CMK (cell line): ENCODE measurements around the gene HS2ST1.
"Not testable (repeated sequence)": the region's sequence is repeated elsewhere in the genome, so short reads cannot be mapped to it uniquely, and the experiment has no call there.

Experiments used
- DNase-seq: peaks from one replicate; pipeline ENCODE4 v3.0.0-alpha.2; 2010; ENCODE audit warnings: low read depth

Gene HS2ST1

GRCh38 chr1:87066708-87067107 is 152.3 kb downstream of the HS2ST1 start:
- not testable (repeated sequence) for DNase-seq

GRCh38 chr1:87072411-87072810 is 158.0 kb downstream of the HS2ST1 start:
- DNase-seq, result no peak

- DNase-seq, result no peak
Measured at GRCh38 chr1:87072904-87073303, 158.5 kb downstream of the HS2ST1 start.

DNA sequence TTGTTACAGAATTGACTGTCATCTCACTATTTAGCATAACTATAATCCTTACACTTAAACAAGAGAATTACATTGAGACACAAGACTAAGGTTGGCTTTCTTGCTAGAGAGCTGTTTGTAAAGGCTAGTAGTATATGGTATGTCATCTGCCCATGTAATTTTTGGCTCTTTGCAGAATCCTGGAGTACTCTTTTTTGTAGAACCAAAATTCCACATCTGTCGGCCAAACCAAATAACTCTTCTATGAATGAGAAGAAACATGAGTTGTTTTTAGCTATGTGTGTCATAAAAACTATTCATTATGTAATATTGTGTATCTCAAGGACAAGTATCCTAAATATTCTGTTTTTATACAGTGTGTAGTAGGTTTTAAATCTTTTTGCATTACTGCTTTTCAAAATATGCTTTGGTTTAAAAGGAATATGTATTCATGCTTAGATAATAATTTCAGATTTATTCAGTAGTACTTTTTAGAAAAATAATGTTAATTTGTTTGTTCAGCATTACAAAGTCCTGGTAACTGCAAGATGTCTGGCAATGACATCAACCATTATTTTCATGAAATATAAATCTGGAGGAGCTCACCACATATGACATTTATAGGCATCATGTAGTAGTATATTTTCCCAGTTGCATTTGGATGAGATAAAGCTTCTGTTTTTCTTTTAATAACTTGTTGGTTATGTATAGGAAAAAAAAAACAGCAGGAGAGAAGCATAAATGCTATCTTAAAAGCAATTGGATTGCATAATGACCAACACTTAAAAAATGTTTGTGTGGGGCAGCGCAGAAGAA is 159.8 kb downstream of the HS2ST1 start:
- no peak for DNase-seq

DNA sequence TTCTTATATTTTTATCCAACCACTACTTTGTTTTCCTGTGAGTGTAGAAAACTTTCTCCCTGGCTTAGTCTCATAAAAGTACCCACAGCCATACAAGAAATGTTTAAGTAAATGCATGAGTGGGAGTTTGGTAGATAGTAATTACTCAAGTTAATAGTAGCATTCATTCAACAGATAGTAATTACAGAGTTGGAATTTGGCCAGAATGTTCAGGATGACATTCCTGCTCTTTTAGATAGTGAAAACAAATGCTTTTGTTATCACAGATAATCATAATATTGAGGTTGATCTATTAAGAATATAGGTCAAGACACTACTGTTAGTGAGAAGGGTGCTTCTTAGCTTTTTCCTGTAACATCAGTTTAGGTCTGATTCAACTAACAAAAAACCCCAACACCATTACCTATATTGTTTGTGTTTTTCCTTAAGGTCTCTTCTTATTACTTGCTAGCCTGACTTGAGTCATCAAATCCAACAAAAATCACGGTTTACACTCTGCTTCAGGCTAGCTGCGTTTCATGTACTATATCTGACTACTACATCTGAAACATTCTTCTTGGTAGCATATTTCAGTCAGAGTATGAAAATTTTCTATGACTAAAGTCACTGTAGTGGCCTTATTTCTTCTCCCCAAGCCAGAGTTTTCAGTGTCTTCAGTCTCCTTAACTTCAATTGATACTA is 163.7 kb downstream of the HS2ST1 start:
- DNase-seq, result no peak

DNA sequence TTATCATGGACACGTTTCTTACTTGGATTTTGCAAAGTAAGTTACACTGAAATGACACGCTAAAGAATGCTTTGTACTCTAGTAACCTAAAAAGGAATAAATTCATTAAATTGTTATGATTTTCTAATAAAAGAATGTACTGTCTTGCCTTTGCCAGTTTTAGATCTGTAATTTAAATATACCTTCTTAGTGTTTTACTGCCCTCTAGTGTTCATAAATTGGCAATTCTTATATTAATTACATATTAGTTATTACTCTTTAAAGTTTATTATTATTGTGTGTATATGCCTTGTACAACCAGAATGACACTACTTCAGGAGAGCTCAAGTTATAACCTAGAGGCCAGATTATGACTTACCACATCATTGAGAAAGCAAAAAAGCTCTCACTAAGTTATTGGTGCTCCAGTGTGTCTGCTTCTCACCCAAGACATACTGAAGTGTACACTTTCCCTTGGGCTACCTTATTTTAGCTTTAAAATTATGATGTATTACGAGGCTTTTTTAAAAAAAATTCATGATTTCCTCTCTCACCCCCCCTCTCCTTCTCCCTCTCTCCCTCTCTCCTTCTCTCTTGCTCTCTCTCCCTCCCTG is 169.9 kb downstream of the HS2ST1 start:
- DNase-seq, result no peak

GRCh38 chr1:87086120-87086519 is 171.7 kb downstream of the HS2ST1 start:
- DNase-seq, result no peak

DNA sequence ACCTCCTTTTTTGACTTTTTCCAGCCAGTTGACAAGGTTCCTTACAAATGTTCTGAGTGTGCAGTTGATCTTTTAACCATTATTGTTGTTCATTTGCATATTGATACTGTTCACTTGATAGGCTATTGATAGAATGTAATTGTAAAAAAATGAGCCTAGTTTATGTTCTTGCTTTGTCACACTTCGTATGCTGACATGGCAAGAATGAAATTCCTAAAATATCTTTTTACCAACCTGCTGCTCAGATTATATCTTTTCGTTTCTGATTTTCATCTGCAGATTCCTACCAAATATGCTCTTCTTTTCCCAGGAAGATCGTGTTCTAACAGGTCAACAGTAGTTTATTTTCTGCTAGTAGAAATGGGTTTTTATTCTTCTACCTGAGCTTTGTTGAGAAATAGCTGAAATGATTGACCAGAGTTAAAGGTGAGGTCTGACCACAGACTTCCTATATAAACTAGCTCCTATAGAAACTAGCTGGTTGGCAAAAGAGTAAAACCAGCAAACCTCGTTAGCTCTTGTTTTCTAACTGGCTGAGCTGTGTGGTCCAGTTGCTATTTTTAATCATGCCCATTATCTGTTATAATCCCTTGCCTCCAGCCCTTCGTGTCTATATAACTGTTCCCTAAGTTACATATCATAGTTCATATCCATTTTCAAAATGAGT is 174.8 kb downstream of the HS2ST1 start:
- no peak for DNase-seq

DNA sequence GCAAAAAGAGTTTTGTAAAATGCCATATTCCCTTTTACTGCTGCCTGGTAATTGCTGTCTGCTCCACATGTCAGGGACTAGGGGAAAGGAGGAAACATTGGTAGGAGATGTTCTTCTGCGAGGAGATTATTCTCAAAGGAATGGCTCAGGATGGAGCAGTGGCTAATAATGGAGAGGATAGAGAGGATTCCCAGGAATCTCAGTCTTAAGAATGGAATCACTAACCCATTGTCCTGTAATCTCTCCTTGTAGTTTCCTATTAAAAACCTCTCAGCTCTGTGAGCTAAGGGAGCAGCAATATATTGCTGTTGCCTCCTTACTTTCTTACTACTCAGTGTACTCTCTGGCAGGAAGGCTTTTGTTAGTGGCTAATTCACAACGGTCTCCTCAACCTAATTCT is 175.4 kb downstream of the HS2ST1 start:
- no peak for DNase-seq

DNA sequence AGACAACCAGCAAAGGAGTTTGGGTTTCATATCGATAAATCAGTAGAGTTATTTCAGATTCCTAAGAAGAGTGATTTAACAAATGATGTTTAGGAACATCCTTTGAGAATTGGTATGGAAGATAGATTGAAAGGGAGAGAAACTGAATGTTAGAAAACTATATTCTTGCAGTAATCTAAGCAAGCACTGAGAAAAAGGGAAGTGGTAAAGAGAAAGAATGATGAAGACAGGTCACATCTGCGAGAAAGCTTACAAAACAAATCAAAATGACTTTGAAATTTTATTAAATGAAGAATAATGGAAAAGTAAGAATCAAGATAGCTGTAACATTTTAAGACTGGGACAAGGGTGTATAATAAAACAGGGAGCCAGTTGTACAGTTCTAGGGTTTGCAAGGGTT is 177.0 kb downstream of the HS2ST1 start:
- no peak for DNase-seq

DNA sequence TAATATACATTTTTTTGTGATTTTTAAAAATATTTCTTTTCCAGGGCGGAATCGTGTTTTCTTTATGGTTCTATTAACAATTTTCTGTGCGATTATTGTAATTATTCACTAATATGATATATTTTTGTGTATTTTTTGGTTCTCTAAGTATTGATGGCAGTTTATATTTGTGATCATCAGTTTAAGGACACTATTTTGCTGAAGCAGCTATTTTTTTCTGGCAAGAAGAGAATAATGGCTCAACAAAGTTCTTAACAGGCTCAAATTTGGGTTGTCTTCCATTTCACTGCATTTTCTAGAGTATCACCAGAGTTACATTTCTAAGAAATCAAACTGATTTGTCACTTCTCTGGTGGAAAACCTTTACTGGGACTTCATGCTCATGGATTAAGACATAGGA is 178.4 kb downstream of the HS2ST1 start:
- no peak for DNase-seq

DNA sequence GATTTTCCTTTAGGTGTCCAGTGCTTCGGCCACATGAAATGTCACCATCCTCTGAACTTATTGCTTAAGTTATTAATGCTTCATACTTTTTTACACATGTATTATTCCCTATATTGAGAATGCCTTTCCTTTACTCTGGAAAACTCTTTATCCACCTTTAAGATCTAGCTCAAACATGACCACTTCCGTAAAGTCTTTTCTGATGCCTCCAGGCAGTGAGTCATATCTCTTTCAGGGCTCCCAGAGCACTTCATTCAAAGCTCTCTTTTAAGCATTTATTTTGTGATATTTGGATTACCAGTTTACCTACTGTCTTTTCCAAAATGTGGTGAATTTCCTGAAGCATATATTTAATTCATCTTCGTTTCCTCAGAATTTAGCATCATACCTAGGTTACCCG is 178.9 kb downstream of the HS2ST1 start:
- no peak for DNase-seq

GRCh38 chr1:87094238-87094637 is 179.8 kb downstream of the HS2ST1 start:
- DNase-seq, result no peak

DNA sequence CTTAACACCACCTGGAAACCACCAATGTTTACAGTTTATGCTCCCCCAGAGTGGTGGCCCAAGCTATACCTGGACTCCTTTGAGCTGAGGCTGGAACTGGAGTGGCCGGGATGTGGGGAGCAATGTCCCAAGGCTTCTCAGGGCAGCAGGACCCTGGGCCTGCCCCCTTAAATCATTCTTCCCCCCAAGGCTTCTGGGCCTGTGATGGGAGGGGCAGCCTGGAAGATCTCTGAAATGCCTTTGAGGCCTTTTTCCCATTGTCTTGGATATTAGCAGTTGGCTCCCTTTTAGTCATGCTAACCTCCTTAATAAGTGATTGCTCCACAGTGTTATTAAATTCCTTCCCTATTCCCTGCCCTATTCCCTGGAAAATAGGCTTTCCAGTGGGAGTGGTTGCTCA is 185.8 kb downstream of the HS2ST1 start:
- no peak for DNase-seq

- DNase-seq, result no peak
Measured at GRCh38 chr1:87103074-87103473, 188.6 kb downstream of the HS2ST1 start.

GRCh38 chr1:87104140-87104539 is 189.7 kb downstream of the HS2ST1 start:
- DNase-seq, result no peak

DNA sequence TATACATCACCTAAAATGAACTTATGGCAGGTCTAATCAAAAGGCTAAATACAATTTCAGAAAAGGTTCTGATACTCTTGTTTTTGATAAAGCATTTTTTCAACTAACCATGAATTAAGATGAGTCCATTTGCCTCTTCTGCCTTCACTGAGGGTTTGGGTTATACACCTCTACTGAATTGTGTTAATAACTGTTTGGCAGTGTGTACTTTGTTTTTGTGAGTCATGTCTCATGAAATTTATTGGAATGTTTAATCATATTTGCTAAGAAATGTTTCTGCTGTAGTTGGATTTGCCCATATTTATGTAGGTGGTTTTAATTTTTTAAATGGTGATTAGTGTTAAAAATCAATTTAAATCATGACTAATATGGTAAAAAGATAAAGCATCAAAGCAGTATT is 190.5 kb downstream of the HS2ST1 start:
- DNase-seq, result no peak

DNA sequence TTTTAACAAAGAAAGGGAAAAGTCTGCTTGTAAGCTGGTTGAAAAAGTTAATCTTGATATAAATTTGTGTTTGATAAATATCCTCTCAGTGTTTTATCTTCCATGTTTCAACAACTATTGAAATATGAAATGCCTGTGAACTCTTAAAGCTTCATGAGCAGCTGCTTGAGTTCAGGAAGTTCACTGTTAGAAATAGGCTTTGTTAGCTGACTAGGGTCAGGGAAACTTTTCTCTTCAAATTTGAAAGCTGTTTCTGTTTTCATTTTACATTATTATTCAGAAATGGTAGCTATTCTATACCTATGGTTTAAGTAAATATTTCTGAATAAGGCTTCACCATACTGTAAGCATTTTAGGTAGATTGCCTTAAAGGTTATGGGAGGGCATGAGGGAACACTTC is 191.7 kb downstream of the HS2ST1 start:
- no peak for DNase-seq

GRCh38 chr1:87106867-87107266 is 192.4 kb downstream of the HS2ST1 start:
- DNase-seq, result no peak

- no peak for DNase-seq
Measured at GRCh38 chr1:87108228-87108627, 193.8 kb downstream of the HS2ST1 start.

DNA sequence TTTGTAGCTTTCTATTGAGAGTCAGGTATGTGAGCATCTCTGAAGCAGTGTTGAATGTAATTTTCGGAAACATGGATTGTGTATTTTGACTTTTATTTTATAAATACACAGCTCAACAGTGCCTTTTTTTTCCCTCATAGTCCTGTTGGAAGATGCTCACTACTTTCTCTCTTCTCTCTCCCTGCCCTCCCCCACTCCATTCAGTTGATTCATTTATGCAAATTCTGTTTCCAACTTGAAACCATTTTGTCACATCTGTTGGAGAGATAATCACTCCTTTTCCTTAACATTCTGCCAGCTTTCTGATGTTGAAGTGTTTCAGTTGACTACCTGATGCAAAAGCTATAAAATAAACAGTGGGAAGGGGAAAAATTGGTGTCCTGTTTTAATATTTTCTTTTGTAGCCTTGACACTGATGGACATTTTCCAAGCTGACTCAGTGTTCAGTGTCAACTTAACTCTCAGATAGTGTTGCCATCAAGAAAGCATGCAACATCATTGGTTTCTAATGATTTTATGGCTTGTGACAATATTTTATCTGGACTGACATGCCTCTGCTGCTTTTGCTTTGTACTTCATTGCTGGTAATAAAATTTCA is 194.5 kb downstream of the HS2ST1 start:
- no peak for DNase-seq

DNA sequence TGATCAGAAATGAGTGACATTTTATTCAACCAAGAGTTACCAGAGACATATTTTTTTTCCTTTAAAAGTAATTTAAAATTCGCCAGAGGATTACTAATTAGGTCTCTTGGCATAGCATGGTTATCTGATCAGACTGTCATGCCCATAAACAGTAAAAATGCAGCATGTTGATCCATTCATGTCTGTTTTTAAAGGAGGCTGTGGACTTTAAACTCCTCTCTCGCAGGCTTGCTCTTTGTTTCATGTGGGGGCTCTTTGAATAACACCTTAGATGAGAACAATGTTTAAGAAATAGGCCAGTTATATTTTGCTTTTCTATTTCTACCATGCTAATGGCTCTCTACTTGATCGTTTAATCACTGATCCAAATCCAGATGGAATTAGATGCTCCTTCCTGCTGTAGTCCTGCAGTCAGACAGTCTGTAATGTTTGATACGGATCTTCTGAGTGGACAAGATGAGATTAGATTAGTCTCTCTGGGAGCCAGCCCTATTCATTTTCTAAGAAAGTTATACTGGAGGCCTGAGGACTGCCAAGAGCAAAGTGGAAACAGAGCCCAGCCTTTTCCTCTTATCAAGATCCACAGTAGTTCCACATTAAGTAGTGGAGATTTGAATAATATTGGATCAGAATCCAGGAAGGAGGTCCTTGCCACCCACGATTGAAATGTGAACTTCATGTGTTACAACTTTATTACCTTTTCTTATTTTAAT is 197.4 kb downstream of the HS2ST1 start:
- no peak for DNase-seq
